Fibroblast of skin of scalp (primary cell): ENCODE results near the gene CERT1.
"Not testable (repeated sequence)": the region's sequence is repeated elsewhere in the genome, so short reads cannot be mapped to it uniquely, and the experiment has no call there.

ENCODE experiments used
- DNase-seq: peaks from one replicate; pipeline ENCODE4 v3.0.0-alpha.2; 2013

CERT1 gene

GRCh38 chr5:75523275-75523674 lies 11.8 kb upstream of the CERT1 start:
- DNase-seq: no peak

- DNase-seq: no peak
These were observed 11.1 kb upstream of the CERT1 start for GRCh38 chr5:75522542-75522941.

GRCh38 chr5:75522025-75522424 lies 10.6 kb upstream of the CERT1 start:
- DNase-seq: no peak

GRCh38 chr5:75521195-75521594 lies 9.8 kb upstream of the CERT1 start:
- DNase-seq: no peak

GRCh38 chr5:75519761-75520160 lies 8.3 kb upstream of the CERT1 start:
- no peak for DNase-seq

- no peak for DNase-seq
These were observed 2.9 kb upstream of the CERT1 start for GRCh38 chr5:75514323-75514722.

- no peak for DNase-seq
These were observed 2.4 kb upstream of the CERT1 start for GRCh38 chr5:75513841-75514240.

GRCh38 chr5:75512383-75513074 lies 1.1 kb upstream of the CERT1 start:
- DNase-seq: no peak

GRCh38 chr5:75510836-75511434 lies 494 bp downstream of the CERT1 start:
- DNase-seq: peak; percentile 22

- DNase-seq: peak; percentile 36
These were observed 1.0 kb downstream of the CERT1 start for GRCh38 chr5:75510417-75510835.

GRCh38 chr5:75509956-75510355 lies 1.5 kb downstream of the CERT1 start:
- DNase-seq: no peak

- no peak for DNase-seq
These were observed 1.9 kb downstream of the CERT1 start for GRCh38 chr5:75509546-75509945.

GRCh38 chr5:75507841-75508240 lies 3.6 kb downstream of the CERT1 start:
- no peak for DNase-seq

- DNase-seq: not testable (repeated sequence)
These were observed 6.3 kb downstream of the CERT1 start for GRCh38 chr5:75505112-75505511.

- not testable (repeated sequence) for DNase-seq
These were observed 12.6 kb downstream of the CERT1 start for GRCh38 chr5:75498875-75499274.

- no peak for DNase-seq
These were observed 13.1 kb downstream of the CERT1 start for GRCh38 chr5:75498208-75498777.

- DNase-seq: no peak
These were observed 15.4 kb downstream of the CERT1 start for GRCh38 chr5:75496026-75496425.

- no peak for DNase-seq
These were observed 19.8 kb downstream of the CERT1 start for GRCh38 chr5:75491621-75492020.

GRCh38 chr5:75489847-75490246 lies 21.6 kb downstream of the CERT1 start:
- DNase-seq: not testable (repeated sequence)

- no peak for DNase-seq
These were observed 26.8 kb downstream of the CERT1 start for GRCh38 chr5:75484605-75485004.

- no peak for DNase-seq
These were observed 28.9 kb downstream of the CERT1 start for GRCh38 chr5:75482482-75482881.

- DNase-seq: no peak
These were observed 30.4 kb downstream of the CERT1 start for GRCh38 chr5:75481024-75481423.

- DNase-seq: no peak
These were observed 36.1 kb downstream of the CERT1 start for GRCh38 chr5:75475364-75475763.

- DNase-seq: no peak
These were observed 38.0 kb downstream of the CERT1 start for GRCh38 chr5:75473463-75473862.
